GM19043 (cell line): Measurements from ENCODE around the gene PCDHA3.
"Not testable (repeated sequence)": the region's sequence is repeated elsewhere in the genome, so short reads cannot be mapped to it uniquely, and the experiment has no call there.

Source experiments
- ATAC-seq: cut with Tn5 transposase; IDR thresholded peaks from one replicate; pipeline ENCODE4 v1.9.1; 2021; ENCODE audit warnings: low read depth; ENCODE audit not compliant: unreplicated experiment

PCDHA3 gene

GRCh38 chr5:140808889-140809291 is 8.0 kb downstream of the PCDHA3 start:
- no peak for ATAC-seq

DNA sequence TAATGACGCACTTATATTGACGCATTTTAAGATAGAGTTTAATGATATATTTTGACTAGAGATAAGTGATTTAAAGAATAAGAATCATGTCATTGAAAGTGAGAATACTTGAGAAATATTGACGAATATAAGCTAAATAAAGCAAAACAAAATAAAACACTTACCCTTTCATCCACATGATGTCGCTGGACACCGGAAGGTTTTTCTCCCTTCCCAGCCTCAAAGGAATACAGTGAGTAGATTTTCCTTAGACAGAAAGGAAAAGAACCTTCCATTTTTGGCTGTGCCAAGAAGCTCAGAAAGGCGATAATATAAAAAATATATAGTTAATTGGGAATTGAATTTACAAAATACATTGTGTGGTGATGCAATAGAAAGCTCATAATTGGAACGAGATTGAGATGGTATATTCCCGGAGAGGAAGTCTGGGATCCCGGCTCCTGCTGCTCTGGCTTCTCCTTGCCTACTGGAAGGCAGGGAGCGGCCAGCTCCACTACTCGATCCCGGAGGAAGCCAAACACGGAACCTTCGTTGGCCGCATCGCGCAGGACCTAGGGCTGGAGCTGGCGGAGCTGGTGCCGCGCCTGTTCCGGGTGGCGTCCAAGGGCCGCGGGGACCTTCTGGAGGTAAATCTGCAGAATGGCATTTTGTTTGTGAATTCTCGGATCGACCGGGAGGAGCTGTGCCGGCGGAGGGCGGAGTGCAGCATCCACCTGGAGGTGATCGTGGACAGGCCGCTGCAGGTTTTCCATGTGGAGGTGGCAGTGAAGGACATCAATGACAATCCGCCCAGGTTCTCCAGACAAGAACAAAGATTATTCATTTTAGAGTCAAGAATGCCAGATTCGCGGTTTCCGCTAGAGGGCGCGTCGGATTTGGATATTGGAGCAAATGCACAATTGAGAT is 20.8 kb downstream of the PCDHA3 start, which contains the start of gene PCDHA5:
Gene PCDHA5 (plus strand): TSS at position 239 of the 906 bp plus-strand sequence.
- ATAC-seq = no peak

DNA sequence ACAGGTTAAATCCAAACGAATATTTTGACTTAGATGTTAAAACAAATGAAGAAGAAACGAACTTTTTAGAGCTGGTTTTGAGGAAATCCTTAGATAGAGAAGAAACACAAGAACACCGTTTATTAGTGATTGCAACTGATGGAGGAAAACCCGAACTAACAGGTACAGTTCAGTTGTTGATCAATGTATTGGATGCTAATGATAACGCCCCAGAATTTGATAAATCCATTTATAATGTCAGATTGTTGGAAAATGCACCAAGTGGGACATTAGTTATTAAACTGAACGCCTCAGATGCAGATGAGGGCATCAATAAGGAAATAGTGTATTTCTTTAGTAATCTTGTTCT is 21.4 kb downstream of the PCDHA3 start:
- no peak for ATAC-seq

DNA sequence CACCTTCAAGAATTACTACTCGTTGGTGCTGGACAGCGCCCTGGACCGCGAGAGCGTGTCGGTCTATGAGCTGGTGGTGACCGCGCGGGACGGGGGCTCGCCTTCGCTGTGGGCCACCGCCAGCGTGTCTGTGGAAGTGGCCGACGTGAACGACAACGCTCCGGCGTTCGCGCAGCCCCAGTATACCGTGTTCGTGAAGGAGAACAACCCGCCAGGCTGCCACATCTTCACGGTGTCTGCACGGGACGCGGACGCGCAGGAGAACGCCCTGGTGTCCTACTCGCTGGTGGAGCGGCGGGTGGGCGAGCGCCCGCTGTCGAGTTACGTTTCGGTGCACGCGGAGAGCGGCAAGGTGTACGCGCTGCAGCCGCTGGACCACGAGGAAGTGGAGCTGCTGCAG is 22.1 kb downstream of the PCDHA3 start:
- ATAC-seq = not testable (repeated sequence)

DNA sequence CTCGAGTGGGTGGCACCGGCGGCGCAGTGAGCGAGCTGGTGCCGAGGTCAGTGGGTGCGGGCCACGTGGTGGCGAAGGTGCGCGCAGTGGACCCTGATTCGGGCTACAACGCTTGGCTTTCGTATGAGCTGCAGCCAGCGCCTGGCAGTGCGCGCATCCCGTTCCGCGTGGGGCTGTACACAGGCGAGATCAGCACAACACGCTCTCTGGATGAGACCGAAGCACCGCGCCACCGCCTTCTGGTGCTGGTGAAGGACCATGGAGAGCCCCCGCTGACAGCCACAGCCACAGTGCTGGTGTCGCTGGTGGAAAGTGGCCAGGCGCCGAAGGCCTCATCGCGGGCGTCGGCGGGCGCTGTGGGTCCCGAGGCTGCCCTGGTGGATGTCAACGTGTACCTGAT is 22.6 kb downstream of the PCDHA3 start:
- ATAC-seq = no peak

GRCh38 chr5:140827704-140828361 is 27.0 kb downstream of the PCDHA3 start, which contains the start of gene PCDHA6:
PCDHA6 (plus strand) TSS chr5:140827960; CDS start chr5:140828092, 132 bp downstream.
- ATAC-seq = no peak

DNA sequence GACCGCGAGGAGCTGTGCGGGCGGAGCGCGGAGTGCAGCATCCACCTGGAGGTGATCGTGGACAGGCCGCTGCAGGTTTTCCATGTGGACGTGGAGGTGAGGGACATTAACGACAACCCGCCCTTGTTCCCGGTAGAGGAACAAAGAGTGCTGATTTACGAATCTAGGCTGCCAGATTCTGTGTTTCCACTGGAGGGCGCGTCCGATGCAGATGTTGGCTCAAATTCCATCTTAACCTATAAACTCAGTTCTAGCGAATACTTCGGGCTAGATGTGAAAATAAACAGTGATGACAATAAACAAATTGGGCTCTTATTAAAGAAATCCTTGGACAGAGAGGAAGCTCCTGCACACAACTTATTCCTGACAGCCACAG is 27.5 kb downstream of the PCDHA3 start:
- no peak for ATAC-seq

DNA sequence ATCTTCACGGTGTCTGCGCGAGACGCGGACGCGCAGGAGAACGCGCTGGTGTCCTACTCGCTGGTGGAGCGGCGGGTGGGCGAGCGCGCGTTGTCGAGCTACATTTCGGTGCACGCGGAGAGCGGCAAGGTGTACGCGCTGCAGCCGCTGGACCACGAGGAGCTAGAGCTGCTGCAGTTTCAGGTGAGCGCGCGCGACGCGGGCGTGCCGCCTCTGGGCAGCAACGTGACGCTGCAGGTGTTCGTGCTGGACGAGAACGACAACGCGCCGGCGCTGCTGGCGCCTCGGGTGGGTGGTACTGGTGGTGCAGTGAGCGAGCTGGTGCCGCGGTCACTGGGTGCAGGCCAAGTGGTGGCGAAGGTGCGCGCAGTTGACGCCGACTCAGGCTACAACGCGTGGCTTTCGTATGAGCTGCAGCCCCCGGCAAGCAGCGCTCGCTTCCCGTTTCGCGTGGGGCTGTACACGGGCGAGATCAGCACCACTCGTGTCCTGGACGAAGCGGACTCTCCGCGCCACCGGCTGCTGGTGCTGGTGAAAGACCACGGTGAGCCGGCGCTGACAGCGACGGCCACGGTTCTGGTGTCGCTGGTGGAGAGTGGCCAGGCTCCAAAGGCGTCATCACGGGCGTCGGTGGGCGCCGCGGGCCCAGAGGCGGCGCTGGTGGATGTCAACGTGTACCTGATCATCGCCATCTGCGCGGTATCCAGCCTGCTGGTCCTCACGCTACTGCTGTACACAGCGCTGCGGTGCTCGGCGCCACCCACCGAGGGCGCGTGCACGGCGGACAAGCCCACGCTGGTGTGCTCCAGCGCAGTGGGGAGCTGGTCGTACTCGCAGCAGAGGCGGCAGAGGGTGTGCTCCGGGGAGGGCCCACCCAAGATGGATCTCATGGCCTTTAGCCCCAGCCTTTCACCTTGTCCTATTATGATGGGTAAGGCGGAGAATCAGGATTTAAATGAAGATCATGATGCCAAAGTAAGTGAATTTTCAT is 28.9 kb downstream of the PCDHA3 start:
- ATAC-seq = not testable (repeated sequence)

- no peak for ATAC-seq
These were observed 33.1 kb downstream of the PCDHA3 start, which contains the start of gene PCDHA7 for GRCh38 chr5:140833993-140834392. PCDHA7 (plus strand) TSS chr5:140834269; CDS start chr5:140834384, 115 bp downstream.

- ATAC-seq = not testable (repeated sequence)
These were observed 33.7 kb downstream of the PCDHA3 start for GRCh38 chr5:140834439-140835008.

GRCh38 chr5:140835622-140836510 is 35.0 kb downstream of the PCDHA3 start:
- no peak for ATAC-seq

- ATAC-seq = no peak
These were observed 40.4 kb downstream of the PCDHA3 start, which contains the start of gene PCDHA8 for GRCh38 chr5:140840978-140841962. PCDHA8 (plus strand) TSS chr5:140841187; CDS start chr5:140841322, 135 bp downstream.

GRCh38 chr5:140842798-140843733 is 42.2 kb downstream of the PCDHA3 start:
- no peak for ATAC-seq

DNA sequence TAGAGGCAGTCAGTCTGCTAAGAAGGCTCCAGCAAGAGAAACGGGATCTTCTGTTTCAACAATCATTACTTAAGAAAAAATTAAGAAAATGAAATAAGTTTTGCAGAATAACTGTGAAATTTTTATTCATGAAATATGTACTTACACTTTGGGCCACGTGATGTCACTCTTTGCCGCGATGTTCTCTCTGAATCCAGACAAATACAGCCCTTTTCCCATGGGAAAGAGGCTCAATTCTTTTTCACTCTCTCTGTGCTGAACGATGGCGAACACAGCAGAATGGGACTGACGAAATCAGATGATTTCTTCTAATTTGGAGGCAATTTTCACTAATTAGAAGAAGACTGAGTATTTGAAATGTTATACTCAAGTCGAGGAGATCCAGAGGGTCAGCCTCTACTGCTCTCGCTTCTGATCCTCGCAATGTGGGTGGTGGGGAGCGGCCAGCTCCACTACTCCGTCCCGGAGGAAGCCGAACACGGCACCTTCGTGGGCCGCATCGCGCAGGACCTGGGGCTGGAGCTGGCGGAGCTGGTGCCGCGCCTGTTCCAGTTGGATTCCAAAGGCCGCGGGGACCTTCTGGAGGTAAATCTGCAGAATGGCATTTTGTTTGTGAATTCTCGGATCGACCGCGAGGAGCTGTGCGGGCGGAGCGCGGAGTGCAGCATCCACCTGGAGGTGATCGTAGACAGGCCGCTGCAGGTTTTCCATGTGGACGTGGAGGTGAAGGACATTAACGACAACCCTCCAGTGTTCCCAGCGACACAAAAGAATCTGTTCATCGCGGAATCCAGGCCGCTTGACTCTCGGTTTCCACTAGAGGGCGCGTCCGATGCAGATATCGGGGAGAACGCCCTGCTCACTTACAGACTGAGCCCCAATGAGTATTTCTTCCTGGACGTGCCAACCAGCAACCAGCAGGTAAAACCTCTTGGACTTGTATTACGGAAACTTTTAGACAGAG is 47.6 kb downstream of the PCDHA3 start, which contains the start of gene PCDHA9:
Gene PCDHA9 (plus strand): TSS at position 244 of the 964 bp plus-strand sequence. CDS start 114 bp downstream, at position 358.
- not testable (repeated sequence) for ATAC-seq

GRCh38 chr5:140849831-140850634 is 49.2 kb downstream of the PCDHA3 start:
- ATAC-seq = not testable (repeated sequence)
